H7 (cell line): ENCODE results near the gene GJB4. TPM values are rescaled to one million over a fixed set of nuclear protein-coding genes. Genes with fewer than 3 reads are reported as not detected.
"Not testable (repeated sequence)": the region's sequence is repeated elsewhere in the genome, so short reads cannot be mapped to it uniquely, and the experiment has no call there.

Source experiments
- DNase-seq: peaks from one replicate; pipeline ENCODE4 v3.0.0; 2012
- H3K27me3 ChIP-seq: 2 replicates; pipeline ENCODE4 v1.6.0; 2011; ENCODE audit warnings: mild to moderate bottlenecking, low read length; ENCODE audit not compliant: control insufficient read depth, insufficient read depth
- H3K36me3 ChIP-seq: replicated peaks from 2 replicates; pipeline ENCODE4 v1.5.1; 2011; ENCODE audit warnings: low read length; ENCODE audit not compliant: control insufficient read depth, insufficient read depth
- H3K4me3 ChIP-seq: 2 replicates; pipeline ENCODE4 v1.5.1; 2011; ENCODE audit warnings: low read depth, mild to moderate bottlenecking, control low read depth, low read length, moderate library complexity; ENCODE audit not compliant: insufficient read depth
- total RNA-seq: library from RNA; depleted of rRNA; stranded (reverse); fragments of >200 nt; shearing (Covaris generic); gene quantifications from 2 replicates; pipeline ENCODE4 v1.2.3, GENCODE V29; 2014; rRNA removed

The GJB4 gene
- total RNA-seq = not detected in 2 replicates

DNA sequence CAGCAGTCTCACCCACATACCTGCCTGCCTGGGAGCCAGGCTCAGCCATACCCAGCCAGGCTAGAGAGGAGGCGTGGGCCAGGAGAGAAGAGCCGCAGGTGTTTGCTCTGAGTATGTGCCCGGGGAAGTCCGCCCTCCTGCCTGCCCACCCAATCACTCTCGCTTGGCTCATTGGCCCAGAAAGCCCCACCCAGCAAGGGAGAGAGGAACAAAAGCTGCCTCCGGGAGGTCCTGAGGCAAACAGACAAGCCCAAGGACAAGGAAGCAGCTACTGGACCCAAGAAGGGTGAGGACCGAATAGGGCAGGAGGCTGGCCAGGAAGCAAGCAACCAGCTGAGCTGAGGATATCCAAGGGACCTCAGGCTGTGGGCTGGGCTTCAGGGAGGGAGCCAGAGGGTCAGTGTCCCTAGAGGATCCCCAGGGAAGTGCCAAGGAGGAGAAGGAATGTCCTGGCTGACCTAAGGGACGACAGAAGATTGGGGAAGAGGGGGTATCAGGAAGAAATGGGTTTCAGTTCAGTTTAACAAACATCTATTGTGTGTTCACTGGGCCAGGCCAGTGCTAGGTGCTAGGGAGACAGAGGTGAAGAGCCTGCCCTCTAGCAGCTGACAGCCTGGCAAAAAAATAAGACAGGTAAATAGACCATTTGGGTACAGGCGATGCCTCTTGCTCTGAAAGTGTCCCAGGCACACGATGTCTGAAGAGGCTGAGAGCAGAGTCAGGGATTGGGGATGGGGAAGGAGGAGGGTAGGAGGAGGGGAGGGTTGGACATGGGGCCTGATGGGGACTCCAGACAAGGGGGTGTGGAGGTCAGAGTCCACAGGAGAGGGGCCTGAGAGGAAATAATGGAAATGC lies at the start of gene GJB4:
GJB4 (plus strand) TSS at position 238 of the 855 bp plus-strand sequence. CDS start 1,515 bp downstream, outside the sequence.
- peak; percentile 87 for DNase-seq
- no peaks in the 10 kb centered on the region for H3K27me3 ChIP-seq
- no peak within 1 kb of the TSS for H3K4me3 ChIP-seq
- no peaks in the 10 kb centered on the region for H3K36me3 ChIP-seq

DNA sequence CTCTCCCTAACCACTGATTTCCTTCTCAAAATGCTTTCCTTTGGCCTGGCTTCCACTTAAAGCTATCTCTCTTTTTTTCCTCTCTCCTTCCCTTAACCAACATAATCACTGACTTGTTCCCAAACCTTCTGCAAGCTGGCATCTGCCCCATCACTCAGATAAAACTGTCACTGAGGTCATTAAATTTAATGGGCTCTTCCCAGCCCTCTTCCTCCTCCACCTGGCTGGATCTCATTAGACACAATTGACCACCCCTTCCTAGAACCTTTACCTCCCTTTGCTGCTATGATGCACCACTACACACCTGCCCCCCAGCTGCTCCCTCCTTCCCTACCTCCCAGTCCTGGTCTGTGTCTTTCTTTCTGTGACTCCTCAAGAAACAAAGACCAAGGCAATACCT lies 48.7 kb upstream of the GJB4 start:
- DNase-seq = no peak
- no peak overlapping the region for H3K4me3 ChIP-seq
- H3K36me3 ChIP-seq = no peaks in the 10 kb centered on the region
- no peaks in the 10 kb centered on the region; the same call in 1 of the 2 replicates for H3K27me3 ChIP-seq

DNA sequence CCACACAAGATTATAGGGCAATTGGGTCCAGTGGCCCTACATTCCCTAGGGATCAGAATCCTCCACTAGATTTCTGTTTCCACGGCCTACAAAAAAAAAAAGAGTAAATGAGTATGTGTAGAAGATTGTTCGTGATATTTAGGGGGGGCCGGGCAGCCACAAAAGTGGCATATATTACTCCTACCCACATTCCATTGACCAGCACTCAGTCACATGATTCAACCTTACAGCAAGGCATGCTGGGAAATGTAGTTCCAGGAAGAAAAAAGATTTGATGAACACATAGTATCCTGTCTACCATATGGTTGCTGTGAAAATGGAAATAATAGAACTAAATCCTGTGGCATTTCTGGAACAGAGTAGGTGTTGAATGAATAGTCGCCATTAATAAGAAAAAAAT lies 48.1 kb upstream of the GJB4 start:
- Histone ChIP-seq H3K36me3 (no peaks in the 10 kb centered on the region), H3K4me3 (no peak overlapping the region), H3K27me3 (no peaks in the 10 kb centered on the region; the same call in 1 of the 2 replicates)
- DNase-seq = no peak

DNA sequence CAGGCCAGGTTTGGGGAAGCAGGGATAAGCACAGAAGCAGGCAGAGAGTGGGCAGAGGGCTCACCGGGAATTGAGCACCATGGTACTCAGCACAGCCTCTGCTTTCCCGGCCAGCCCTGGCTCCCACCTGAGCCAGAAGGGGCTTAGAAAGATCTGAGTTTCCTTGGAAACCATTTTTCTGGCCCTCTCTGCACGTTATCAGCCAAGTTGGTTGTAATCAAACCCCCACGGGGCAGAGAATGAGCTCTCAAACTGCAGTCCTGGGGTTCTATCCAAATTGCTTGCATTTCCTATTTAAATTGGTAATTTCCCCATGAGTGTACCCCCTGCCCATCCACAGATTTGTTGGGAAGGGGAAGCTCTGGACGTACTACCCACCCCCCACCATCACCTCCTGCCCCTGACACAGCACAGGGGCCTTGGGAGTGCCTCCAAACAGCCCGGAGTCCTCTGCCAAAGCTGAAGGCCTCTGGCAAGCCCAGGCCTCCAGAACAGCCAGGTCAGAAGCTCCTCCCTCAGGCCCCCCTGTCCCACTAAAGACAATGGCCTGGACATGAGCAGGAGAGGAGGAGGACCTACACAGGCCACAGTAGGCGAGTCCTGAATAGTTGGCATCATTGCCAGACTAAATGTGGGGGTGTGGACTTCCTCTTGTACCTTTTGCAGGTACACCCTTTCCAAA lies 47.4 kb upstream of the GJB4 start:
- H3K36me3 ChIP-seq = no peaks in the 10 kb centered on the region
- DNase-seq = no peak
- H3K27me3 ChIP-seq = no peaks in the 10 kb centered on the region; the same call in 1 of the 2 replicates
- no peak overlapping the region for H3K4me3 ChIP-seq

DNA sequence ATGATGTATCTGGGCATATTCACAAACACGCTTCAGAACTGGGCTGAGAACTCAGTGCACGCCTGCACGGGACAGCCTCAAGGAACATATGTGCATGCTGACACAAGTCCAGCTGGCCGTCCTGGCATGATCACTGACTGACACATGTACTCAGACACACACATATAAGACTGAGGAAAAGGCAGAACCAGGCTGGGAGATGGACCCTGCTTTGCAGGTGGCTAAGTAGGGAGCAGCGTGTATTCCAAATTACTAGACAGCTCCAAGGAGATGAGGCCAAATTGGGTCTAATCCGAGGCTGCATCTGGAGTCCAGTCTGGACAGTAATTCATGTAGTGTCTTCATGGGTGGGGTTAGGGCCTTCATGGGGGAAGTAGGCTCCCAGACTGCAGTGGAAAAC lies 46.1 kb upstream of the GJB4 start:
- no peak for DNase-seq
- Histone ChIP-seq H3K4me3 (no peak overlapping the region), H3K27me3 (no peaks in the 10 kb centered on the region; the same call in 1 of the 2 replicates), H3K36me3 (no peaks in the 10 kb centered on the region)

DNA sequence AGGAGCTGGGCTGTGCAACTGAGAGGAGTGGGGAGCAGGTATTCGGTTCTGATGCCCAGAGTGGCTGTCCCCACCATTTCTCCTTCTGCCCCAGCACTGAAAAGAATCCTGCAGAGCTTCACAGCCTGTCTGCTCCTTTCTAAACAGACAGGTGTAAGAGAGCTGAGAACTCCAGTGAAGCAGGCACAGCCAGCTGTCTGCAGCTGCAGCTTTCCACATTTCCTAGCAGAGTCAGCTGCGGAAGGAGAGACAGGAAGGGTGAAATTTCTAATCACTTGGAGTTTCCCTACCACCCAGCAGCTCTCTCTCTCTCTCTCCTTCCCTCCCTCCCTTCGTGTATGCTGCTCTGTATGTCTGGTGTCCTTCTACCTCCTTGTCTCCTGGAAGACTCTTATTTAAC lies 45.2 kb upstream of the GJB4 start:
- no peak overlapping the region for H3K4me3 ChIP-seq
- H3K27me3 ChIP-seq = no peaks in the 10 kb centered on the region; the same call in 1 of the 2 replicates
- no peaks in the 10 kb centered on the region for H3K36me3 ChIP-seq
- DNase-seq = no peak

DNA sequence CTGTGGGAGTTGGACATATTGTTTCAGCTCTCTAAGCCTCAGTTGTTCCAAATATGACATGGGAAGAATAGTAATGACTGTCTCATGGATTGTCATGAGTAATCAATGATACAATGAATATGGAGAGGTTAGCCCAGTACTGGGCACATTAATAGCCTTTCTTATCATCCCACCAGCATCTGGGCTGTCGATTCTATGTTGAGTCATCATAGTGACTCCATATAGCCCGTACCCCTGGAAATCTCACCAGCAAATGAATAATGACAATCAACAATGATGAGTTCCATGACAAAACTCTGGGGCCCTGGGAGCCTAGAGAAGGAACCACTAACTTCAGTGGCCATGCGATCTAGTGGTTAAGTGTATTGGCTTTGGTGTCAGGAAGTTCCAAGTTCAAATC lies 44.4 kb upstream of the GJB4 start:
- DNase-seq = no peak

DNA sequence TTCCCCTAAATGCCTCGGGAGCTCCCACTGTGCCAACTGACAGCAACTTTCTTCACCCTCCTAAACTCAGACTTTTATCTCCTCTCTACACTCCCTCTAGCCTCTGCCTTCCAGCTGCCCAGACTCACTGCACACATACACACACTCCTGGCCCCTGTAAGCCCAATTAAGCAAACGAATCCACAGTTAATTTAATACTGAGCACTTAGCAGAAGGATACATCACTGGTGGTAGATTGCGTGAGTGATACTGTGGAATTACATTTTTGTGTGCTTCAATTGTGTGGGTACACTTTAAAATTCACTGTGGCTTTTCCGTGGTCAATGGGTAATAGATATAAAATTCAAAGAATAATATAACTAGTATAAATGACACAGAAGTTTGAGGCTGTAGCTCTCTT lies 38.3 kb upstream of the GJB4 start:
- Histone ChIP-seq H3K36me3 (no peaks in the 10 kb centered on the region), H3K27me3 (no peaks in the 10 kb centered on the region; the same call in 1 of the 2 replicates), H3K4me3 (no peak overlapping the region)
- DNase-seq = no peak

More for the DNA sequence above, 44.4 kb upstream of the GJB4 start:
- no peaks in the 10 kb centered on the region for H3K36me3 ChIP-seq
- no peak overlapping the region for H3K4me3 ChIP-seq
- H3K27me3 ChIP-seq = no peaks in the 10 kb centered on the region; the same call in 1 of the 2 replicates

DNA sequence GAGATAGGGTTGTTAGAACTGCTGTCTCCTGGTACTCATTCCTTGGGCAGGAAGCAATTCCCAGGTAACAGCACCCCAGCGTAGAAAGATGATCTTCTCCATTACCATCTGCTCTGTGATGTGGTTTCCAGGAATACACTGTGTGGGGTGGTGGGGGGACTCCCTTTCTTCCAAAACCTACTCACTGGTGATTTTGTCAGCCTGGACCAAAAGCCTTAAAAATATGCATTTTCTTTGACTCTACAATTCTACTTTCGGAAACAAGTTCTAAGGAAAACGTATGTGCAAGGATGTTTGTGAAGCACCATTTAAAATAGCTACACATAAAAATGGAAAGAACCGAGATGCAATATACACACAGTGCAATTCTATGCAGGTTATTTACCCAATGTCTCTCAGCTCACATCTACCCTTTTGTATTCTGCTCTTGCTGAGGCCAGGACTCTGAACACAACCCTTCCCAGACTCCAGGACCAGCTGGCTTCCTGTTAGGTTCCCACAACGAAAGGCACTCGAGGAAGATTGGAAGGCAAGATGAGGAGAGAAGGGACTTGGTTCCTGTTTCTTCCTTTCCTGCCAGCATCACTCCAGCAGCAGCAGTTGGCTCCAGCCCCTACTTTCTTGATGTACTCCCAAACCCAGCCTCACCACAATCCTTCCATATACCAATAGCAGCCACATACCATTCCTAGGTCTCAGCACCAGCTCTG lies 37.7 kb upstream of the GJB4 start:
- Histone ChIP-seq H3K36me3 (no peaks in the 10 kb centered on the region), H3K4me3 (no peak overlapping the region), H3K27me3 (no peaks in the 10 kb centered on the region; the same call in 1 of the 2 replicates)
- DNase-seq = no peak

DNA sequence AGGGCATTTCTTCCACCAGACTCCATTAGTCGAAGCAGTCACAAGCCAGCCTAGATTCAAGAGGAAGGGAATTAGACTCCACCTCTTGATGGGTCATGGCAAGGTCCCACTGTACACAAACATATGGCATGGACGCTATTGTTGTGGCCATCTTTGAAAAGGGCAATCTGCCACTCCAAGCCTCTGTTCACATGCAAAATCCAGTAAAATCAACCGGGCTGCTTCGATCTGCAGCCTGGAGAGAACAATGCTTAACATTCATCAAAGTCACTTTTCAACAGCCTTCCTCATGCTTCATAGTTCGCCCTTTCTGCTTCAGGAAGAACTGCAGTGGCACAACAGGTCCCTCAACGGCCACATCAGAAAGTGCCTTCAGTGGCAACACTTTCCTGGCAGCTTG lies 32.7 kb upstream of the GJB4 start:
- no peak for DNase-seq
- no peaks in the 10 kb centered on the region for H3K36me3 ChIP-seq
- no peak overlapping the region for H3K4me3 ChIP-seq
- no peaks in the 10 kb centered on the region; the same call in 1 of the 2 replicates for H3K27me3 ChIP-seq

DNA sequence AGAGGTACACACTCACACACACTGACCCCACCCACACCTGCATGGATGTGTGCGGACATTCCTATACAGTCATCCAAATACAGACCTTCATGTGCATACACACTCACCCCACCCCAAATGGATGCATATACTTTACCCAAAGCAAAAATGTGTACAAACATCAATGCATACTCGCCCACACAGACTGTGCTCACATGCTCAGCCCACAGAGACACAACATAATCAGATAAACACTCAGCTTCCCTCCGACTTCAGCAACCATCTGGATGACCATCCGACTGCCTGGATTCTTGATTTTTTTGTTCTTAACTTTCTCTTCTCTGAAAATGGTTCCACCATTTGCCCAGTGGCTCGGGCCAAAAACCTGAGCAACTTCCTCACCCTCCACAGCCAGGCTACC lies 29.1 kb upstream of the GJB4 start:
- no peaks in the 10 kb centered on the region; the same call in 1 of the 2 replicates for H3K27me3 ChIP-seq
- no peaks in the 10 kb centered on the region for H3K36me3 ChIP-seq

DNA sequence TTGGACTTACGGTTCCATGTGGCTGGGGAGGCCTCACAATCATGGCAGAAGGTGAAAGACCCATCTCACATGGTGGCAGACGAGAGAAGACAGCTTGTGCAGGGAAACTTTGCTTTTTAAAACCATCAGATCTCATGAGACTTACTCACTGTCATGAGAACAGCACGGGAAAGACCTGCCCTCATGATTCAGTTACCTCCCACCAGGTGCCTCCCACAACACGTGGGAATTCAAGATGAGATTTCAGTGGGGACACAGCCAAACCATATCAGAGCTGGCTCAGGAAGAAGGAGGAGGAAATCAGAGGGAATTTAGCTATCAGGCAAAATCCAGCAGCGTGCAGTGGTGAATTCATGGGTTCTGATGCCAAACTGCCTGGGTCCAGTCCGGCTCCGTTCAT lies 26.7 kb upstream of the GJB4 start:
- H3K27me3 ChIP-seq, H3K36me3 ChIP-seq, DNase-seq, H3K4me3 ChIP-seq: not testable (repeated sequence)

More for the DNA sequence above, 29.1 kb upstream of the GJB4 start:
- DNase-seq = no peak
- H3K4me3 ChIP-seq = no peak overlapping the region

DNA sequence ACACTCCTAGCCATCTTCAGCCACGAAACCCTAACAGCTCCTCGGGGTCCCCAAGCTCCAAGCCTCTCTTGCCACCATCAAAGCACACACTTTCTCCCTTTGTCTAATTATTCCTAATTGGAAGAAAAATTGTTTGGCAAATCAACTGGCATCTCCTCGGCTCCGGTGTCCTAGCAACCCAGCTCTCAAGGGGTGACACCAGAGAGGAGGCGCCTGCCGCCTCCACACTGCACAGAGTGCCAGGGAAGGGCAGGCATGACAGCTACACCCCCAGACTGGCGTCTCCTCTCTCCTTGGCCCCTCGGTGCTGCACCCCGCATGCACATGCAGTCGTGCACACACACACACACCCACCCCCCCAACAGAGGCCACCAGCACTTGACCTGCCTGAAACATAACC lies 22.8 kb upstream of the GJB4 start:
- no peak overlapping the region for H3K4me3 ChIP-seq
- H3K27me3 ChIP-seq = no peaks in the 10 kb centered on the region; the same call in 1 of the 2 replicates
- H3K36me3 ChIP-seq = no peaks in the 10 kb centered on the region
- DNase-seq = no peak

DNA sequence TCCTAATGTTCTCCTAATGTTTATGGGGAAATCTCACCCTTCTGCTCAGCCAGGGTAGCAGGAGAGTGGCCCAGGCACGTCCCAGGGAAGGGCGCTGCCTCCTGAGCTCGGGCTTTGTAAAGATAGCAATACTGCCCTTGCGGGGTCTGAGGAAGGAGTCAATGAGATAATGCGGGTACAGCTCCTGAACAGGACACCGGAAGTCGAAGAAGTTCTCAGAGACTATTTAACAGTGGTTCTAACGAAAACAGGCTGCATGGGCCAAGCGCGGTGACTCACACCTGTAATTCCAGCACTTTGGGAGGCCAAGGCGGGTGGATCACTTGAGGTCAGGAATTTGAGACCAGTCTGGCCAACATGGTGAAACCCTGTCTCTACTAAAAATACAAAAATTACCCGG lies 22.3 kb upstream of the GJB4 start:
- H3K4me3 ChIP-seq, H3K27me3 ChIP-seq: not testable (repeated sequence)

More for the DNA sequence above, 22.3 kb upstream of the GJB4 start:
- DNase-seq, H3K36me3 ChIP-seq: not testable (repeated sequence)
